Esophagus muscularis mucosa (tissue), 4 donors: Measurements from ENCODE around the gene PARL.

Experiments used
- EP300 ChIP-seq: sonication (generic); formaldehyde crosslinking; IDR thresholded peaks from one replicate; pipeline ENCODE4 v1.6.1; 2017; ENCODE audit warnings: antibody characterized with exemption
- POLR2A ChIP-seq: fragments of 450-650 bp; IDR thresholded peaks from one replicate; pipeline ENCODE4 v1.6.1; 2017; ENCODE audit warnings: antibody characterized with exemption, moderate library complexity, mild to moderate bottlenecking, low read depth
- TF ChIP-seq, protein P1 (sequence below), 3 experiments: fragments of 200-600 bp in 2 of 3; fragments of 450-650 bp in 1 of 3; sonication (generic) in 2 of 3; IDR thresholded peaks; one replicate each; pipeline ENCODE4 v1.5.1; 2017 to 2019; ENCODE audit warnings: antibody characterized with exemption in 3 of 3, mild to moderate bottlenecking in 2 of 3, moderate library complexity in 1 of 3

DNA sequence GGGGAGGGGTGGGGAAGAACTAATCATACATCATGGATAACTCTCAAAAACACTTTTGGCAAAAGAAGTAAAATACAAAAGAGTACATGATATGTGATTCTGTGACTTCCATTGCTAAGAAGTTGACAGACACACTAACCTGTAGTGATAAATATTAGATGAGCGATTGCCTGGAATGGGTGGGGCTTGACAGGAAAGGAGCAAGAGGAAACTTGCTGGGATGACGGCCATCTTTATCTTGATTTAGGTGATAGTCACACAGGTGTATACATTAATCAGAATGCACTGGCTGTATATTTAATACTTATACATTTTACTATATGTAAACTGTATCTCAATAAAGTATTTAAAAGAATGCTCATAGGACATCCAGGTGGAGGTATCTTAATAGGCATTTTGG is 13.1 kb downstream of the PARL start:
- TF ChIP-seq, protein P1, sequence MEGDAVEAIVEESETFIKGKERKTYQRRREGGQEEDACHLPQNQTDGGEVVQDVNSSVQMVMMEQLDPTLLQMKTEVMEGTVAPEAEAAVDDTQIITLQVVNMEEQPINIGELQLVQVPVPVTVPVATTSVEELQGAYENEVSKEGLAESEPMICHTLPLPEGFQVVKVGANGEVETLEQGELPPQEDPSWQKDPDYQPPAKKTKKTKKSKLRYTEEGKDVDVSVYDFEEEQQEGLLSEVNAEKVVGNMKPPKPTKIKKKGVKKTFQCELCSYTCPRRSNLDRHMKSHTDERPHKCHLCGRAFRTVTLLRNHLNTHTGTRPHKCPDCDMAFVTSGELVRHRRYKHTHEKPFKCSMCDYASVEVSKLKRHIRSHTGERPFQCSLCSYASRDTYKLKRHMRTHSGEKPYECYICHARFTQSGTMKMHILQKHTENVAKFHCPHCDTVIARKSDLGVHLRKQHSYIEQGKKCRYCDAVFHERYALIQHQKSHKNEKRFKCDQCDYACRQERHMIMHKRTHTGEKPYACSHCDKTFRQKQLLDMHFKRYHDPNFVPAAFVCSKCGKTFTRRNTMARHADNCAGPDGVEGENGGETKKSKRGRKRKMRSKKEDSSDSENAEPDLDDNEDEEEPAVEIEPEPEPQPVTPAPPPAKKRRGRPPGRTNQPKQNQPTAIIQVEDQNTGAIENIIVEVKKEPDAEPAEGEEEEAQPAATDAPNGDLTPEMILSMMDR (IDR thresholded peaks at IDR 0.05): no peak
- TF ChIP-seq EP300: no peak
- TF ChIP-seq POLR2A: no peak
